ENCODE data around the gene COA3.
"Not testable (repeated sequence)": the region's sequence is repeated elsewhere in the genome, so short reads cannot be mapped to it uniquely, and the experiment has no call there.

COA3 gene

GRCh38 chr17:42780851-42781638, 17.5 kb downstream of the COA3 start:
- DNase-seq: no peak

GRCh38 chr17:42779936-42780850, 18.3 kb downstream of the COA3 start, which contains the start of gene WNK4:
TSS of gene WNK4 (plus strand) at chr17:42780610. CDS start at chr17:42780699, 89 bp downstream.
- no peak for DNase-seq

GRCh38 chr17:42779304-42779935, 19.1 kb downstream of the COA3 start:
- no peak for DNase-seq

- DNase-seq: no peak
Measured at GRCh38 chr17:42778570-42778969, 19.9 kb downstream of the COA3 start.

GRCh38 chr17:42775534-42776098, 22.9 kb downstream of the COA3 start:
- no peak for DNase-seq

- DNase-seq: no peak
Measured at GRCh38 chr17:42774066-42774745, 24.3 kb downstream of the COA3 start.

- peak; percentile 63 for DNase-seq
Measured at GRCh38 chr17:42773290-42774035, 25.0 kb downstream of the COA3 start, which contains the start of gene VPS25. TSS of gene VPS25 (plus strand) at chr17:42773449. CDS start at chr17:42773476, 27 bp downstream.

- DNase-seq: no peak
Measured at GRCh38 chr17:42772945-42773289, 25.6 kb downstream of the COA3 start.

- not testable (repeated sequence) for DNase-seq
Measured at GRCh38 chr17:42769964-42770363, 28.5 kb downstream of the COA3 start.

GRCh38 chr17:42768006-42768405, 30.5 kb downstream of the COA3 start:
- DNase-seq: not testable (repeated sequence)

- no peak for DNase-seq
Measured at GRCh38 chr17:42767512-42767911, 31.0 kb downstream of the COA3 start.

GRCh38 chr17:42766124-42766523, 32.4 kb downstream of the COA3 start:
- no peak for DNase-seq

GRCh38 chr17:42761638-42762037, 36.9 kb downstream of the COA3 start:
- no peak for DNase-seq

GRCh38 chr17:42760652-42761581, 37.6 kb downstream of the COA3 start, which contains the start of gene RAMP2:
TSS of gene RAMP2 (plus strand) at chr17:42761227. CDS start at chr17:42761262, 35 bp downstream.
- no peak for DNase-seq

- DNase-seq: no peak
Measured at GRCh38 chr17:42759982-42760651, 38.4 kb downstream of the COA3 start.

- DNase-seq: no peak
Measured at GRCh38 chr17:42754782-42755181, 43.7 kb downstream of the COA3 start.

GRCh38 chr17:42751628-42752027, 46.9 kb downstream of the COA3 start:
- no peak for DNase-seq

GRCh38 chr17:42750739-42751344, 47.7 kb downstream of the COA3 start:
- DNase-seq: no peak

Data from stimulated activated CD4-positive, alpha-beta T cell treated with anti-CD3 and anti-CD28 coated beads, Interleukin-12 subunit alpha, Interleukin-12 subunit beta, amount 100 ng/mL, for 4 hours (primary cell).